ENCODE results near the gene OLFML2A.
"Not testable (repeated sequence)": the region's sequence is repeated elsewhere in the genome, so short reads cannot be mapped to it uniquely, and the experiment has no call there.

OLFML2A gene

GRCh38 chr9:124820698-124821623 is 44.0 kb downstream of the OLFML2A start:
- DNase-seq (ENCODE audit: low read depth in 2 of 2) = no peak

GRCh38 chr9:124828489-124829333 is 51.8 kb downstream of the OLFML2A start:
- DNase-seq (ENCODE audit: low read depth in 2 of 2) = no peak

GRCh38 chr9:124829334-124829669 is 52.4 kb downstream of the OLFML2A start:
- DNase-seq (ENCODE audit: low read depth in 2 of 2) = no peak

GRCh38 chr9:124830593-124830992 is 53.7 kb downstream of the OLFML2A start:
- no peak for DNase-seq (ENCODE audit: low read depth in 2 of 2)

- no peak for DNase-seq (ENCODE audit: low read depth in 2 of 2)
Measured at GRCh38 chr9:124831642-124832364, 54.9 kb downstream of the OLFML2A start.

- no peak for DNase-seq (ENCODE audit: low read depth in 2 of 2)
Measured at GRCh38 chr9:124834591-124834990, 57.7 kb downstream of the OLFML2A start.

- DNase-seq (ENCODE audit: low read depth in 2 of 2) = no peak
Measured at GRCh38 chr9:124835026-124835557, 58.2 kb downstream of the OLFML2A start.

- not testable (repeated sequence) for DNase-seq (ENCODE audit: low read depth in 2 of 2)
Measured at GRCh38 chr9:124838132-124838531, 61.2 kb downstream of the OLFML2A start.

GRCh38 chr9:124838567-124839275 is 61.8 kb downstream of the OLFML2A start:
- DNase-seq (ENCODE audit: low read depth in 2 of 2) = not testable (repeated sequence)

- no peak for DNase-seq (ENCODE audit: low read depth in 2 of 2)
Measured at GRCh38 chr9:124839612-124840299, 62.8 kb downstream of the OLFML2A start.

- DNase-seq (ENCODE audit: low read depth in 2 of 2) = no peak
Measured at GRCh38 chr9:124840300-124840833, 63.4 kb downstream of the OLFML2A start.

- DNase-seq (ENCODE audit: low read depth in 2 of 2) = no peak
Measured at GRCh38 chr9:124841075-124841821, 64.3 kb downstream of the OLFML2A start.

- DNase-seq (ENCODE audit: low read depth in 2 of 2) = no peak
Measured at GRCh38 chr9:124843456-124844034, 66.6 kb downstream of the OLFML2A start.

- no peak for DNase-seq (ENCODE audit: low read depth in 2 of 2)
Measured at GRCh38 chr9:124844291-124844690, 67.4 kb downstream of the OLFML2A start.

GRCh38 chr9:124846467-124846866 is 69.5 kb downstream of the OLFML2A start:
- not testable (repeated sequence) for DNase-seq (ENCODE audit: low read depth in 2 of 2)

- no peak for DNase-seq (ENCODE audit: low read depth in 2 of 2)
Measured at GRCh38 chr9:124846969-124847368, 70.0 kb downstream of the OLFML2A start.

GRCh38 chr9:124849801-124850200 is 72.9 kb downstream of the OLFML2A start:
- no peak for DNase-seq (ENCODE audit: low read depth in 2 of 2)

- no peak for DNase-seq (ENCODE audit: low read depth in 2 of 2)
Measured at GRCh38 chr9:124852121-124852828, 75.3 kb downstream of the OLFML2A start.

Measured in stimulated activated CD8-positive, alpha-beta memory T cell treated with anti-CD3 and anti-CD28 coated beads, Interleukin-15, amount 100 ng/mL, for 48 hours (primary cell).